Rectal smooth muscle tissue (tissue), 1 donor: Measurements from ENCODE around the gene NAT10.
"Not testable (repeated sequence)": the region's sequence is repeated elsewhere in the genome, so short reads cannot be mapped to it uniquely, and the experiment has no call there.

Source experiments
- H3K27ac ChIP-seq: one replicate; pipeline ENCODE4 v1.7.0; 2013; ENCODE audit warnings: low read depth, low read length, inconsistent platforms
- H3K27me3 ChIP-seq: one replicate; pipeline ENCODE4 v1.7.0; 2013; ENCODE audit warnings: low read length; ENCODE audit not compliant: control insufficient read depth, insufficient read depth
- H3K36me3 ChIP-seq: one replicate; pipeline ENCODE4 v1.7.0; 2013; ENCODE audit warnings: low read length; ENCODE audit not compliant: control insufficient read depth, insufficient read depth
- H3K4me1 ChIP-seq: one replicate; pipeline ENCODE4 v1.7.0; 2013; ENCODE audit warnings: low read length; ENCODE audit not compliant: control insufficient read depth, insufficient read depth
- H3K4me3 ChIP-seq: one replicate; pipeline ENCODE4 v1.7.0; 2013; ENCODE audit warnings: low read length
- H3K9ac ChIP-seq: one replicate; pipeline ENCODE4 v1.7.0; 2013; ENCODE audit warnings: low read length

Gene NAT10

GRCh38 chr11:34105079-34105956 lies at the start of gene NAT10:
Gene NAT10 (plus strand): TSS chr11:34105629. CDS start chr11:34108226, 2,597 bp downstream.
- Histone ChIP-seq H3K9ac (peak within 1 kb of the TSS; percentile 96), H3K4me1 (peaks cover 7% of the 10 kb centered on the region), H3K36me3 (peaks cover 13% of the 10 kb centered on the region)

GRCh38 chr11:34056672-34057071 lies 48.8 kb upstream of the NAT10 start:
- H3K4me3 ChIP-seq = no peak overlapping the region
- peaks cover 8% of the 10 kb centered on the region for H3K4me1 ChIP-seq
- H3K27ac ChIP-seq = no peak overlapping the region
- no peaks in the 10 kb centered on the region for H3K27me3 ChIP-seq
- H3K36me3 ChIP-seq = peaks cover 3% of the 10 kb centered on the region
- no peak overlapping the region for H3K9ac ChIP-seq

More at GRCh38 chr11:34105079-34105956, at the start of gene NAT10:
- Histone ChIP-seq H3K27ac (peak within 1 kb of the TSS; percentile 97), H3K4me3 (peak within 1 kb of the TSS; percentile 94), H3K27me3 (no peaks in the 10 kb centered on the region)

- Histone ChIP-seq H3K9ac (no peak overlapping the region), H3K4me1 (peaks cover 3% of the 10 kb centered on the region), H3K27me3 (no peaks in the 10 kb centered on the region), H3K27ac (no peak overlapping the region), H3K36me3 (peaks cover 3% of the 10 kb centered on the region), H3K4me3 (no peak overlapping the region)
Observed at GRCh38 chr11:34063061-34063795, 42.2 kb upstream of the NAT10 start.

DNA sequence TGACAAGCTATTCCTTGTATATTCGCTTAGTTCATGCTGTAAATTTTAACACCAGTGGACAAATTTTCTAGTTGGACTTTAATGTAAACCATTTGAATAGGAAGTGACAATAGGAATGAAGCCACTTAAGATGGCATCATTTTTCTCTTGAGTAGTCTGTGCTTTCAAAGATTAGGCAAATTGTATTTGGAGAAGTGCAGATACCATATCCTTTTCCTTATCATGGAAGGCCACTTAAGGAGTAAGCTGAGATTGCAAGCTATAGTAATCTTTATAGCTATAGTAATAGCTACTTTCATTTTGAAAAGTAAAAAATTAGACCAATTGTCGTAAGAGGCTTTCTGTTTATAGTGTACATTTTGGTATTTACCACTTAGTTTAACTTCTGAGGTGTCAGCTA lies 41.1 kb upstream of the NAT10 start:
- no peak overlapping the region for H3K27ac ChIP-seq
- H3K4me1 ChIP-seq = peaks cover 3% of the 10 kb centered on the region

GRCh38 chr11:34065505-34066203 lies 39.8 kb upstream of the NAT10 start:
- Histone ChIP-seq H3K27ac (no peak overlapping the region), H3K4me3 (no peak overlapping the region), H3K36me3 (peaks cover 3% of the 10 kb centered on the region), H3K4me1 (peaks cover 3% of the 10 kb centered on the region), H3K9ac (no peak overlapping the region), H3K27me3 (no peaks in the 10 kb centered on the region)

More for the DNA sequence above, 41.1 kb upstream of the NAT10 start:
- H3K36me3 ChIP-seq = peaks cover 3% of the 10 kb centered on the region
- no peak overlapping the region for H3K4me3 ChIP-seq
- no peak overlapping the region for H3K9ac ChIP-seq
- H3K27me3 ChIP-seq = no peaks in the 10 kb centered on the region

GRCh38 chr11:34066766-34067165 lies 38.7 kb upstream of the NAT10 start:
- not testable (repeated sequence) for H3K36me3 ChIP-seq, H3K4me1 ChIP-seq, H3K27me3 ChIP-seq, H3K9ac ChIP-seq, H3K27ac ChIP-seq, H3K4me3 ChIP-seq

DNA sequence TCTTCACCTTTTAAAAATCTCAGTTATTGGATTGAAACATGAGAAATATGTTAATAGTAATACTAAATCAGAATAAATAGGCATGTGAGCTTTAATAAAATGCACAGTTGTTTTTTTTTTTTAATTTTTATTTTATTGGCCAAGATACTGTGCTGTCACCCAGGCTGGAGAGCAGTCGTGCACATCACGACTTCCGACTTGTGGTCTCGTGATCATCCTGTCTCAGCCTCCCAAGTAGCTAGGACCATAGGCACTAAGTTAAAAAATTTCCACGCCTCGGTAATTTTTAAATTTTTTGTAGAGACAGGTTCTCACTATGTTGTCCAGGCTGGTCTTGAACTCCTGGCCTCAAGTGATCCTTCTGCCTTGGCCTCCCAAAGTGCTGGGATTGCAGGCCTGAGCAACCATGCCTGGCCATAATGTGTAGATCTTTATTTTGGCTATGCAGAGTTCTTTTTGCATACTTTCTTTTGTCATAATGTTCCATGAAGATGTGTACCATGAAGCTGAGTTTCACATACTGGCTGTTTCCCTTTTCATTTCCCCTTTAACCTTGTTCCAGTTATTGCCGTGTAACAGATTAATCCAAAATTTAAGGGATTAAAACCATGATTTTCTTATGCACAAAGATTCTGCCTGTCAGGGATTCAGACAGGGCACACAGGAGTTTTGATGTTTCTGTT lies 37.9 kb upstream of the NAT10 start:
- Histone ChIP-seq H3K9ac (no peak overlapping the region), H3K4me1 (peaks cover 3% of the 10 kb centered on the region), H3K4me3 (no peak overlapping the region), H3K27me3 (no peaks in the 10 kb centered on the region), H3K36me3 (peaks cover 2% of the 10 kb centered on the region), H3K27ac (no peak overlapping the region)

GRCh38 chr11:34068111-34068510 lies 37.3 kb upstream of the NAT10 start:
- Histone ChIP-seq H3K9ac (no peak overlapping the region), H3K36me3 (peaks cover 8% of the 10 kb centered on the region), H3K4me1 (peaks cover 3% of the 10 kb centered on the region), H3K27ac (no peak overlapping the region), H3K4me3 (no peak overlapping the region), H3K27me3 (no peaks in the 10 kb centered on the region)

- not testable (repeated sequence) for H3K4me3 ChIP-seq, H3K4me1 ChIP-seq, H3K9ac ChIP-seq, H3K27ac ChIP-seq, H3K27me3 ChIP-seq
- H3K36me3 ChIP-seq = peaks cover 11% of the 10 kb centered on the region
Observed at GRCh38 chr11:34071306-34071705, 34.1 kb upstream of the NAT10 start.

DNA sequence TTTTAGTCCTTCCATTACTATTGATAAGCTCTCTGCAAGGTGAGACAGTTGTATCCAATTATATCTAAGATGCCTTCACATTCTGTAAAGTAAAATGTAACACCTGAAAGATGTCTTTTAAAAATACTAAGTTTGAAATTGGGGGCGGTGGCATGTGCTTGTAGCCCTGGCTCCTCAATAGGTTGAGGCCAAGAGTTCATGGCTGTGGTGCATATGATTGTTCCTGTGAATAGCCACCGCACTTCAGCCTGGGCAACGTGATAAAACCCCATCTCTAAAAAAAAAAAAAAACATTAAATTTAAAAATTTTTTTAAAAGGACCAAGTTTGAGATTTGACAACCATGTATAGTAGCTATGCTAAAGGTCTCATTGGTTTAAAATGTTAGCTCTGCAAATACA lies 33.4 kb upstream of the NAT10 start:
- peaks cover 11% of the 10 kb centered on the region for H3K36me3 ChIP-seq
- no peaks in the 10 kb centered on the region for H3K27me3 ChIP-seq
- no peak overlapping the region for H3K27ac ChIP-seq
- no peak overlapping the region for H3K4me3 ChIP-seq
- no peak overlapping the region for H3K9ac ChIP-seq
- peaks cover 3% of the 10 kb centered on the region for H3K4me1 ChIP-seq

DNA sequence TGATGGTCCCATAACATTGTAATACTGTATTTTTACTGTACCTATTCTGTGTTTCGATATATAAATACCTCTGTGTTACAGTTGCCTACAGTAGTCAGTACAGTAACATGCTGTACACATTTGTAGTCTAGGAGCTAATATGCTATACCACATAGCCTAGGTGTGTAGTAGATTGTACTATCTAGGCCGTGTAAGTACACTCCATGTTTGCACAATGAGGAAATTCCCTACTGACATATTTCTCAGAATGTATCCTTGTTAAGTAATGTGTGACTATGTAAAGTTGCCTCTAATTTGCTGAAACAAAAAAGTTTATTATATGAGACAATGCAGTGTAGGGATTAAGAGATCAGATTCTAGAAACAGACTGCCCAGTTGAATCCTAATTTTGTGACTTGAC lies 32.6 kb upstream of the NAT10 start:
- no peak overlapping the region for H3K9ac ChIP-seq
- H3K4me3 ChIP-seq = no peak overlapping the region
- no peak overlapping the region for H3K27ac ChIP-seq
- peaks cover 13% of the 10 kb centered on the region for H3K36me3 ChIP-seq
- no peaks in the 10 kb centered on the region for H3K4me1 ChIP-seq
- no peaks in the 10 kb centered on the region for H3K27me3 ChIP-seq

DNA sequence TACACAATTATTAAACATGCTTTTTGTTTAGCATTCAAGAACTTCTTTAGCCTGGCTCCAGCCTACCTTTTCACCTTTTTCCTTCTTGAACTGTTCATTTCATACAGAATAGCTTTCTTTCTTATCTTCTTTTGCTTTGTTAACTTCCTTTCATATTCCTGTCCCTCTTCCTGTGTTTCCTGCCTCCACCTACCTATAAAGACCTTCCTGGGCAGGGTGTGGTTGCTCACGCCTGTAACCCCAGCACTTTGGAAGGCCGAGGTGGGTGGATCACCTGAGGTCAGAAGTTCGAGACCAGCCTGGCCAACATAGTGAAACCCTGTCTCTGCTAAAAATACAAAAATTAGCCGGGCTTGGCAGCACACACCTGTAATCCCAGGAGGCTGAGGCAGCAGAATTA lies 31.0 kb upstream of the NAT10 start:
- H3K27me3 ChIP-seq = no peaks in the 10 kb centered on the region
- no peak overlapping the region for H3K4me3 ChIP-seq
- H3K36me3 ChIP-seq = peaks cover 13% of the 10 kb centered on the region
- no peak overlapping the region for H3K9ac ChIP-seq
- H3K4me1 ChIP-seq = no peaks in the 10 kb centered on the region
- H3K27ac ChIP-seq = no peak overlapping the region
